Right renal pelvis (tissue), 4 donors: ENCODE data around the gene ALPP. TPM values are rescaled to one million over a fixed set of nuclear protein-coding genes. Genes with fewer than 3 reads are reported as not detected.
"Not testable (repeated sequence)": the region's sequence is repeated elsewhere in the genome, so short reads cannot be mapped to it uniquely, and the experiment has no call there.

Source experiments
- DNase-seq, 4 donors: peaks; one replicate each; pipeline ENCODE4 v3.0.0-alpha.2; 2013; ENCODE audit warnings: low read depth in 4 of 4, low spot score in 3 of 4, missing footprints in 1 of 4
- polyA plus RNA-seq, 4 donors: library from polyadenylated mRNA; unstranded; fragments of 120-200 nt; gene quantifications; one replicate each; pipeline ENCODE4 v1.2.1, GENCODE V29; 2013; ENCODE audit not compliant: insufficient read length in 4 of 4

The ALPP gene
- polyA plus RNA-seq, 4 donors, result not detected

DNA sequence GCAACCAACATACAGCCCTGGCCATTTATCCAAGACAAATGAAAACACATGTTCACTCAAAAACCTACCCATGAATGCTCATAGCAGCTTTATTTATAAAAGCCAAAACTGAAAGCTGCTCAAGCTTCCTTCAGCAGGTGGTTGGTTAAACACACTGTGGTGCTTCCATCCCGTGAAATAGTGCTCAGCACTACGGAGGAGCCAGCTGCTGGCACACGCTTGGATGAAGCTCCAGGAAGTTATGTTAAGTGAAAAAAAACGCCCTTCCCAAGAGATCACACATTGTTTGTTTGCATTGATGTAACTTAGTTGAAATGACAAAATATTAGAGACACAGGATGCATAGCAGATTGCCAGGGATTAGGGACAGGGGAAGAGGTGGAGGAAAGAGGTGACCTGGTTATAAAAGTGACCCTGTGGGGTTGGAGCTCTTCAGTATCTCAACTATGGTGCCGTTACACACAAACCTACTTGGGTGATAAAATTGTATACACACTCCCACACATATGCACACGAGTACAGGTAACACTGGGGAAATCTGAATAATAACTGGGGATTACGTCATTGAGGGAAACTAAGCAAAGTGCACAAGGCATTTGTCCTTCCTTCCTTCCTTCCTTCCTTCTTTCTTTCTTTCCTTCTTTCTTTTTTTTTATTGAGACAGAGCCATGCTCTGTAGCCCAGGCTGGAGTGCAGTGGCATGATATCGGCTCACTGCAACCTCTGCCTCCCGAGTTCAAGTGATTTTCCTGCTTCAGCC is 21.9 kb downstream of the ALPP start:
- DNase-seq, result no peak

GRCh38 chr2:232402518-232402917 is 24.0 kb downstream of the ALPP start:
- no peak for DNase-seq

DNA sequence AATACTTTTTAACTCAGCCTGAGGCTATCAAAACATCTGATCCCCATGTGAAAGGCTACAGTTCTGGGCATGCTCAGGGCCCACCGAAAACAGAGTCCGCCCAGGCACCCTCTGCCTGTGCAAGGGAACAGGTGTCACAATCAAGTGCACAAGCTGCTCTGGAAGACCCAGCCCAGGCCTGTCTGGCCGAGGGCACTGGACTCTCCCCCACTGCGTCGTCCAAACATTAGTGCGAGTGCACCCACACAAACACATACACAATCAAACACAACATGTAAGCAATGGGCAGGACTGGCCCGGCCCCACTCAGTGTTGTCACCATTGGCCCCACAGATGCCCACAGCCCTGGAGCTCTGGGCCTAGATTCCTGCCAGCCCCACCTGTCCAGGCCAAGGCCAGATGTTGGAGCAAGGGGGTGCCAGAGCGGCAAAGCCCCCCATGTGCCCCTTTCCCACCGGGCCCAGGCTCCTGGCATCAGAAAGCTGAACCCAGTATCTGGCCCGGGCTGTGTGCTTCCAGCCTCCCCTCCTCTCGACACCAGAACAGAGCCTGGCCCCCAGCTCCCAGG is 27.5 kb downstream of the ALPP start:
- DNase-seq, result no peak

DNA sequence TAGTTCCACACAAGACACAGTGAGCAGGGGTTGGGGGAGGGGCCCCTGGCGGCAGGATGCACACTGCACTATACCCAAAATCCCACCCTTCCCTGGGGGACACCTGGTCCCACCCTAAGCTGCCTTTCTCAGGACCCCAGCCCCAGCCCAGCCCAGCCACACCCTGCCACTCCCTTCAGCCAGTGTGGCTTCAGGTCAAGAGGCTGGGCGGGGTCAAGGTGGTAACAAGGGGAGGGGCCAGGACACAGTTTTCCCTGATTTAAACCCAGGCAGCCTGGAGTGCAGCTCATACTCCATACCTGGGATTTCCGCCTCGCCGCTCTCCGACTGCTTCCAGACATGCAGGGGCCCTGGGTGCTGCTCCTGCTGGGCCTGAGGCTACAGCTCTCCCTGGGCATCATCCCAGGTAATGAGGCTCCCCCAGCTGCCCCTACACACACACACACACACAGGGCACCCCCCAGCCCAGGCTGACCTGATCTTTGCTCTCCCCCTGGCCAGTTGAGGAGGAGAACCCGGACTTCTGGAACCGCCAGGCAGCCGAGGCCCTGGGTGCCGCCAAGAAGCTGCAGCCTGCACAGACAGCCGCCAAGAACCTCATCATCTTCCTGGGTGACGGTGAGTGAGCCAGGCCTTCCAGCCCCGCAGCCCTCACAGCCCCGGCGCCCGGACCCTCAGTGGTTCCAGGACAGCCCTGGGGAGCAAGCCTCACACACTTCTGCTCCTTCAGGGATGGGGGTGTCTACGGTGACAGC is 28.2 kb downstream of the ALPP start, which contains the start of gene ALPG:
Gene ALPG (plus strand): TSS at position 289 of the 755 bp plus-strand sequence. CDS start 51 bp downstream, at position 340.
- DNase-seq, result no peak

DNA sequence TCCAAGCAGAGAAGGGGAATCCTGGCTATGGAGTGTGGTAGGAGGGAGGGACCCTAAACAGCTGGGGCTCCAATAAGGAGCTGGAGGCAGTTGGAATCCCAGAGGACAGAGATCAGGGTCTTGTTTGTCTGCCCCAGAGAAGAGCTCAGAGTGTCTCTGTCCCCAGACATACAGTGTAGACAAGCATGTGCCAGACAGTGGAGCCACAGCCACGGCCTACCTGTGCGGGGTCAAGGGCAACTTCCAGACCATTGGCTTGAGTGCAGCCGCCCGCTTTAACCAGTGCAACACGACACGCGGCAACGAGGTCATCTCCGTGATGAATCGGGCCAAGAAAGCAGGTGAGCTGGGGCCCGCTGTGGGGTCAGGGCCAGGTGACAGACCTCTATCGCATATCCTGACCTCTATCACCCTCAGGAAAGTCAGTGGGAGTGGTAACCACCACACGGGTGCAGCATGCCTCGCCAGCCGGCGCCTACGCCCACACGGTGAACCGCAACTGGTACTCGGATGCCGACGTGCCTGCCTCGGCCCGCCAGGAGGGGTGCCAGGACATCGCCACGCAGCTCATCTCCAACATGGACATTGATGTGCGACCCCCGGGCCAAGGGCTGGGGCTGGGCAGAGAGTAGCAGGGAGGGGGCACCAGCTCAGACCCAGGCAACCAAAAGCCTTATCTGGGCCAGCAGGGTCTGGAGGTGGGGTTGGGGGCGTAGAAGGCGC is 29.0 kb downstream of the ALPP start:
- DNase-seq, result not testable (repeated sequence)

DNA sequence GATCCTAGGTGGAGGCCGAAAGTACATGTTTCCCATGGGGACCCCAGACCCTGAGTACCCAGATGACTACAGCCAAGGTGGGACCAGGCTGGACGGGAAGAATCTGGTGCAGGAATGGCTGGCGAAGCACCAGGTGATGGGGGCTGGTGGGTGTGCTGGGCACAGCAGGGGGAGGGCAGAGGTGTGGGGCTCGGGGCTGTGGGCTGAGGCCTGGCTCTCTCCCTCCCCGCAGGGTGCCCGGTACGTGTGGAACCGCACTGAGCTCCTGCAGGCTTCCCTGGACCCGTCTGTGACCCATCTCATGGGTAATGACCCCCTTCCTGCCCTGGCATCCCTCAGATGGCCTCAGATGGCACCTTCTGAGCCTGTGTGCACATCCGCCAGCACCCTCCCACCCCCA is 29.7 kb downstream of the ALPP start:
- DNase-seq, result not testable (repeated sequence)

DNA sequence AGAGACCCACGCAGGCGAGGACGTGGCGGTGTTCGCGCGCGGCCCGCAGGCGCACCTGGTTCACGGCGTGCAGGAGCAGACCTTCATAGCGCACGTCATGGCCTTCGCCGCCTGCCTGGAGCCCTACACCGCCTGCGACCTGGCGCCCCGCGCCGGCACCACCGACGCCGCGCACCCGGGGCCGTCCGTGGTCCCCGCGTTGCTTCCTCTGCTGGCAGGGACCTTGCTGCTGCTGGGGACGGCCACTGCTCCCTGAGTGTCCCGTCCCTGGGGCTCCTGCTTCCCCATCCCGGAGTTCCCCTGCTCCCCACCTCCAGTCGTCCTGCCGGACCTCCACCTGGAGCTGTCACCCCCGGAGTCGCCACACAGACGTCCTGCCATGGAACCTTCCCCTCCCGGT is 31.1 kb downstream of the ALPP start:
- DNase-seq, result not testable (repeated sequence)

GRCh38 chr2:232410238-232410900 is 31.8 kb downstream of the ALPP start:
- DNase-seq, result no peak

DNA sequence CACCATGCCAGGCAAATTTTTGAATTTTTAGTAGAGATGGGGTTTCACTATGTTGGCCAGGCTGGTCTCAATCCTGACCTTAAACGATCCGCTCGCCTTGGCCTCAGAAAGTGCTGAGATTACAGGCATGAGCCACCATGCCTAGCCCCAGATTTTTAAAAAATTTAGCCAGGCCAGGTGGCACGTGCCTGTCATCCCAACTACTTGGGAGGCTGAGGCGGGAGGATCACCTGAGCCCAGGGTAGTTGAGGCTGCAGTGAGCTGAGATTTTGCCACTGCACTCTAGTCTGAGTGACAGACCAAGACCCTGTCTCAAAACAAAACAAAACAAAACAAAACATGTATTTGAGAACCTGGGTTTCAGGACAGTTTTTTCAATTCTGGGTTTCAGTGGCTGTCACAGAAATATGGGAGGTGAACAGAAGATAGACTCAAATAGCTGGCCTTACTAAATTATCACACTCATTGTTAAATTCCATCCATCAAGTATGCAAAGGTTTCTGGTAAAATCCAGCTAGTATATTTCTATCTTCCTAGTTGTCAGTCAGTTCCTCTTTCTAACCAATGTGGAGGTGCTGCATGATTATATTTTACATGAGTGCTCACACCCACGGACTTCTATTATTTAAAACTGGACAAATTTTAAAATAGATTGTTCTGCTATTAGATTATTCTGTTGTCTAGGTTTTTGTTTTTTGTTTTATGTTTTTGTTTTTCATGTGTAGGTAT is 33.5 kb downstream of the ALPP start:
- no peak for DNase-seq

DNA sequence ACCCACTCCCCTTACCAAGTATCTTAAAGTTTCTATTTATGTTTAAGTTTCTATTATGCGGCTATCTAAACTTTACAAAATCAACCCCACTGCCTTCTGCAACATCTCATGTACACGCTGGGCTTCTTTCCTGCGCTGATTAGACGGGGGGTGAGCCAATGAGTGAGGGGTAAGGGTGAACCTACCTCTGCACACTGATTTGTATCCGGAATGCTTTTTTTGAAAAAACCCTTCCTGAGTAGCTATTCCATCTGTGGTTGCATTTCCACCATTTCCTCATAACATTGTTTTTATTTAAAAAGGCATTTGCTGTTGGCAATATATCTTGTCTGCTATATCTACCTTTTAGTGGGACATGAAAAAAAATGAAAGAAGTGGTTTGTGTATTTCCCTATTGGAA is 34.4 kb downstream of the ALPP start:
- DNase-seq, result no peak

DNA sequence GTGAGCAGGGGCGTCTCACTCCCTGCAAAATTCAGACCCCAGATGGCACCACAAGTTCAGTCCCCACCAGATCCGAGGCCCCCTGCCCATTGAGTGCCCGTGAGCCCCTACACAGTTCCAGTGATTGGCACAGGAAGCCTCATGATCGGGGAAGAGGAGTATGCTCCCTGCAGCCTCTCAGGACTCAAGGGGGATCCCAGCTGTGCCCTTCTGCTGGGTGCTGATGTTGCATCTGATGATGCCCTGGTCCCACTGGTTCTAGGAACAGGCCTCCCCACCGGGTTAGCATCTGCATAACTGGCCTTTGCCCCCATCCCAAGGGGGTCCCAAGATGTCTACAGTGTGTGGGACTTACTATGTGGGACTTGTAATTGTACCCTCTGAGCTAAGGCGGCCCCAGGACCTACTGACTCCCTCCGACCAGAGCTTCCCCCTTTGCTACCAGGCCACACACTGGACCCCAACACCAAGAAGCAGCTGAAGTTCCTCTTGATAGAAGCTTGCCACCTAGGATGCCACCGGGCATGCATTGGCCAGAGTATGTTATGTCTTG is 36.7 kb downstream of the ALPP start:
- no peak for DNase-seq

DNA sequence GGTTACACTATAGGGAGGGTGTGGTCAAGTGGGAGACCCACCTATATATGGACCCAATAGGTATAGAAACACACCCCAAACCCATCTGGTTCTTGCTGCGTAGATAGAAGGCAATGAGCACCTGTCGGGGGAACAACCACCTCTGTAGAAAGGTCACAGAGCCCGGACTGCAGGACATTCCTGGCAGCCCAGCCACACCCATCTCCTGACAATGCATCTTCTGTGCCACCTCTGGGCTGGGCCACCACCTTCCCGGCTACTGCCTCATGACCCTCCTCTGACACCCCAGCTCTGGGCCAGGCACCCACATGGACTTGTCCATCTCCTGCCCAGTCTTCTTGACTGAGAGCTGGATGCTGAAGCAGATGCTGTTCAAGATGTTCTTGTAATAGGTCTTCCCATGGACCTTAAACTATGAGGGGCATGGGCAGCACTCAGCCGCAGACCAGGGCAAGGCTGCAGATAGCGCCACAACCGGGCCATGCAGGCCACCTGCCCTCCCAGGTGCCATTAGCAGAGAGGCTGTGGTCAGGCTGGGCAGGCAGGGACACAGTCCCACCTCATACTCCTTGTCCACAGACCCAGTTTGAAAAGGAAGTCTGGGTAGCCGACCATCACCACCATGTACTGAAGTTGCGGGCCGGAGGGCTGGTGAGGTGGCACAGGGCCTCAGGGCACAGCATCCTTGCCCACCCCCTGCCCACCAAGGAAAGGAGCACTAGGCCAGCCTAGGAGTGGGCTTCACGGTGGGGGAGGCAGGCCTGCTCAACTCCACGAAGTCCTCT is 37.4 kb downstream of the ALPP start:
- DNase-seq, result no peak

- DNase-seq, result no peak
These were observed 38.2 kb downstream of the ALPP start for GRCh38 chr2:232416521-232417470.

DNA sequence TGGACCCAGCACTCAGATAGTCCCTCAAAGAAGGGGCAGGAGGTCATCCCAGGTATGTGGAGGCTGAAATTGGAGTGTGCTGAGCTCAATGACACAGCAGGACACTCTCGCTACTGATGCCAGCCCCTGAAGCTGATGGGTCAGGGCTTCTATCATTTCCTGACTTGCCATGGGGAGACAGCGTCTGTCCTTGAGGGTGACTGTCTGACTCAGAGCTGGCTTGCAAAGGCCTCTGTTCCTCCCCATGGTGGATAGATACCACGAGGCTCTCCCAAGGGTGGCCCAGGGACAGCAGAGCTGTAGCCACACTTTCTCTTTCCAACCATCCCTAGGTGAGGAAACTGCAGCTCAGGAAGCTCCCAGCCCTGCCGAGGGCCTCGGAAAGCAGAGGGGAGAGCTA is 38.9 kb downstream of the ALPP start:
- DNase-seq, result no peak

GRCh38 chr2:232418056-232418455 is 39.5 kb downstream of the ALPP start:
- DNase-seq, result no peak

- DNase-seq, result no peak
These were observed 40.1 kb downstream of the ALPP start for GRCh38 chr2:232418466-232419244.
